HG03460 (cell line): Measurements from ENCODE around the gene HINT2.

Experiments
- ATAC-seq: cut with Tn5 transposase; IDR thresholded peaks from one replicate; pipeline ENCODE4 v1.9.1; 2021; ENCODE audit not compliant: unreplicated experiment

HINT2 gene

GRCh38 chr9:35781066-35781465 lies 33.8 kb downstream of the HINT2 start:
- ATAC-seq: no peak

- no peak for ATAC-seq
Observed at GRCh38 chr9:35778496-35778895, 36.3 kb downstream of the HINT2 start.

- ATAC-seq: no peak
Observed at GRCh38 chr9:35776018-35776417, 38.8 kb downstream of the HINT2 start.

- ATAC-seq: no peak
Observed at GRCh38 chr9:35774907-35775635, 39.8 kb downstream of the HINT2 start.

GRCh38 chr9:35771943-35772342 lies 42.9 kb downstream of the HINT2 start:
- ATAC-seq: no peak

GRCh38 chr9:35771534-35771933 lies 43.3 kb downstream of the HINT2 start:
- ATAC-seq: no peak

- ATAC-seq: no peak
Observed at GRCh38 chr9:35771075-35771433, 43.8 kb downstream of the HINT2 start.

GRCh38 chr9:35769763-35770162 lies 45.1 kb downstream of the HINT2 start:
- ATAC-seq: no peak

GRCh38 chr9:35767458-35767857 lies 47.4 kb downstream of the HINT2 start:
- no peak for ATAC-seq

GRCh38 chr9:35766997-35767396 lies 47.8 kb downstream of the HINT2 start:
- no peak for ATAC-seq

GRCh38 chr9:35763803-35764202 lies 51.0 kb downstream of the HINT2 start:
- ATAC-seq: no peak

- no peak for ATAC-seq
Observed at GRCh38 chr9:35763181-35763580, 51.7 kb downstream of the HINT2 start.
